GM18517 (cell line): ENCODE results near the gene KRT2.

Source experiments
- ATAC-seq: cut with Tn5 transposase; IDR thresholded peaks from one replicate; pipeline ENCODE4 v1.9.1; 2021; ENCODE audit warnings: mild to moderate bottlenecking, moderate library complexity; ENCODE audit not compliant: unreplicated experiment

KRT2 gene

GRCh38 chr12:52651726-52652261 is at the start of gene KRT2:
Gene KRT2, minus strand, starts transcription at chr12:52652211. Its CDS starts 69 bp downstream, at chr12:52652142.
- ATAC-seq = no peak

- ATAC-seq = no peak
Measured at GRCh38 chr12:52701281-52701680, 49.3 kb upstream of the KRT2 start.

GRCh38 chr12:52699960-52700359 is 47.9 kb upstream of the KRT2 start:
- ATAC-seq = no peak

GRCh38 chr12:52699373-52699772 is 47.4 kb upstream of the KRT2 start:
- ATAC-seq = no peak

- no peak for ATAC-seq
Measured at GRCh38 chr12:52698651-52699340, 46.8 kb upstream of the KRT2 start.

GRCh38 chr12:52697058-52697582 is 45.1 kb upstream of the KRT2 start:
- ATAC-seq = no peak

- no peak for ATAC-seq
Measured at GRCh38 chr12:52696588-52696987, 44.6 kb upstream of the KRT2 start.

GRCh38 chr12:52695039-52695438 is 43.0 kb upstream of the KRT2 start:
- no peak for ATAC-seq

GRCh38 chr12:52694151-52694550 is 42.1 kb upstream of the KRT2 start:
- ATAC-seq = no peak

- no peak for ATAC-seq
Measured at GRCh38 chr12:52693261-52693660, 41.2 kb upstream of the KRT2 start.

- ATAC-seq = no peak
Measured at GRCh38 chr12:52692254-52692653, 40.2 kb upstream of the KRT2 start.

- no peak for ATAC-seq
Measured at GRCh38 chr12:52691841-52692150, 39.8 kb upstream of the KRT2 start.

GRCh38 chr12:52691076-52691840 is 39.2 kb upstream of the KRT2 start:
- no peak for ATAC-seq

GRCh38 chr12:52690351-52691075 is 38.5 kb upstream of the KRT2 start:
- no peak for ATAC-seq

- ATAC-seq = no peak
Measured at GRCh38 chr12:52689936-52690335, 37.9 kb upstream of the KRT2 start.

- no peak for ATAC-seq
Measured at GRCh38 chr12:52689239-52689638, 37.2 kb upstream of the KRT2 start.

- no peak for ATAC-seq
Measured at GRCh38 chr12:52688481-52688880, 36.5 kb upstream of the KRT2 start.

- ATAC-seq = no peak
Measured at GRCh38 chr12:52687497-52688385, 35.7 kb upstream of the KRT2 start.

GRCh38 chr12:52686756-52687487 is 34.9 kb upstream of the KRT2 start:
- ATAC-seq = no peak

- ATAC-seq = no peak
Measured at GRCh38 chr12:52686063-52686462, 34.1 kb upstream of the KRT2 start.
